NCI-H510A (cell line): ENCODE results near the gene BAHCC1.

Source experiments
- DNase-seq: peaks from one replicate; lab custom pipeline; 2025; lab: John Stamatoyannopoulos, UW

Gene BAHCC1

DNA sequence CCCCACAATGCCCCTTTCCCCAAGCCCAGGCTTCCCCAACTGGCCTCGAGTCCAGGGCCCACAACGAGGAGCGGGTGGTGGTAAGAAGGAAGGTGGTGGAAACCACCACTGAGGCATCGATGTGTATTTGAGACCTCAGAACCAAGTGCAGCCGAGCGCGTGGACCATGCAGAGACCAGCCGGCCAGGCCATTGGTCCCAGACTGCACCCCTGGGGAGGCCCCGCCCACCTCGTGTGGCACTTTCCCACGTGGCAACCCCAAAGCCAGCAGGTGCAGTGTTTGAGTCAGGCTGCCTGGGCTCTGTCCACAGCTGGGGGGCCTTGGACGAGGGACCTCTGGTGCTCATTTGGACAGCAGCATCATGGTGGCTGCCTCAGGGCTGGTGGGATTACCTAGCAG, 28.1 kb upstream of the BAHCC1 start:
- DNase-seq = no peak

DNA sequence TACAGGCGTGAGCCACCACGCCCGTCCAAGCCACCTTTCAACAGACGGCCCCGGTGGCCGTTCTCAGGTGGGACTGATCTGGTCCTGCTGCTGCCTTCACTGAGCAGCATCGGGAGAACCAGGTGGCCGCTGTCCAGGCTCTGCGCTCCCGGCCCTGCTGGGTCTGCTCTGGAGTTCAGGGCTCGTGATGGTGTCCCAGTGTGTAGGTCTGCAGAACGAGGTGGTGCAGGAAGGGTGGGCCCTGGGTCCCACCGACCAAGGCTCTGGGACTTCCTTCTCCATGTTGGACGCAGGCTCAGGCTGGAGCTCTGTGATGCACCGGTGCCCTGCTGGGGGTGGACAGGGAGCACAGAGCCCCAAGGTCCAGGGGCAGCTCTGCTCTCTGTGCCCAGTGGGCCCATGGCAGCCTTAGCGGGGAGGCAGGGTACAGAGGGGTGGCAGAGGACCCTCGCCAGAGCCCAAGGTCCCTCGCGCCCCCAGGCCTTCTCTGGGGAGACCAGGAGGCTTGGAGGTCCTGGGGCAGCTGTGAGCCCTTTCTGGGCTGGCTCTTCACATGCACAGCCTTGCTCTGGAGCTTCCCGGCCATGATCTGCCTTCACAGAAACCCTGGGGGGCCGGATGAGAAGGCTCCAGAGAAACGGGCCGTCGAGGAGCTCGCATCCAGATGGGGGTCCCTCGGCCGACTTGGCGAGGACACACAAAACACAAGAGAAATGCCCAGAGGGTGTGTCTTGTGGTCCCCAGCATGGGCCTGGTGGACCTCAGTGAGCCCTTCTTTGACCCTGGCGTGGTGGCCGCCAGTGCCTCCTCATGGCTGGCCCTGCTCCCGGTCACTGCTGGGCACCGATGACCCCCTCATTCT, 26.9 kb upstream of the BAHCC1 start:
- DNase-seq = no peak

DNA sequence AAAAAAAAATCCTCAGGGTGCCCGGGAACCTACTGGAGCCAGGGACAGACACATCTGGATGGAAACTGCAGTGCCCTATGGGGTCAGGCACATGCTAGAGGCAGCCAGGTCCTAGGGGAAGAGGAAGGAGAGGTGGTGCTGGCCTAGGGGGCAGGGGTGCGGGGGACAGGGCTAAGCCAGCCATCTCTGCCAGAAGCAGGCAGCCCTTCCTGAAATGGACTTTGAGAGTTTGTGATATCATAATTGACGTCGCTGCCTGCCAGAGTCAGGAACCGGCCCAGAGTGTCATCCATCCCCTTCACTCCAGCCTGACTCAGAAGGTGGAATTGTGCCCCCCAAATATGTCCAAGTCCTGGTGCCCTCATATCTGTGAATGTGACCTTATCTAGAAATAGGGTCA, 25.0 kb upstream of the BAHCC1 start:
- no peak for DNase-seq

DNA sequence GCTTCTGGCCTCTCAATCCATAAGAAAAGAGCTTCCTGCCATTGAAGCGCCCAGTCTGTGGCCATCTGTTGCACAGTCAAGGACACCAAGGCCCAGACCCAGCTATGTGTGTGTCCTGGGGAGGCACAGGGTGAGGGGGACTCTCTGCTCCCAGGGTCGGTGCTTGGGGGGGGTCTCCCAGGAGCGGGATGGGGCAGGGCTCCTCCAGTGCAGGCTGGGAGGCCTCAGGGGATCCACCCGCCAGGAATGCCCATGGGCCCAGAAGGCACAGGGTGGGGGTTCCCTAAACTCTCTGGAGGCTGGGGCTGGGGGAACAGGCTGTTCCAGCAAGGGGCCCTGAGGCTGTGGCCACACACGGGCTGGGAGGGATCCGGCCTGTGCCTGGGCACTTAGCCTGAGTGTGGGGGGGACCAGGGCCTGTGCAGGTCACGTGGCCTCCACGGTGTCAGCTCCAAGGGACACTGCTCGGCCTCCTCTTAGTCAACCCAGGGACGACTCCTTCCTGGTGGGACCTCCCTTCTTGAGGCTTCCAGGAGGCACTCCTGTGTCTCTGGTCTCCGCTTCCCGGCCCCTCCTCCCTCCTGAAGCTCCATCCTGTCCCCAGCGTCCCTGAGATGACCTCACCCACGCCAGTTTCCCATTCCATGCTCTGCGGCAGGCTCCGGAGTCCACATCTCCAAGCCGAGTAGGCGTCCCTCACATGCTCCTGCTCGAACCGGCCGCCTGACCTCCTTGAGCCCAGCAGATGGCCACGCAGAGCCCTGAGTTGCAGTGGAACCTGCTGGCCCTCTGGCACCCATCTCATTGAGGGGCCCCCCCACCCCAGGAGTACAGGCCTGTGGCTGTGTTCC, 23.1 kb upstream of the BAHCC1 start:
- DNase-seq = no peak

DNA sequence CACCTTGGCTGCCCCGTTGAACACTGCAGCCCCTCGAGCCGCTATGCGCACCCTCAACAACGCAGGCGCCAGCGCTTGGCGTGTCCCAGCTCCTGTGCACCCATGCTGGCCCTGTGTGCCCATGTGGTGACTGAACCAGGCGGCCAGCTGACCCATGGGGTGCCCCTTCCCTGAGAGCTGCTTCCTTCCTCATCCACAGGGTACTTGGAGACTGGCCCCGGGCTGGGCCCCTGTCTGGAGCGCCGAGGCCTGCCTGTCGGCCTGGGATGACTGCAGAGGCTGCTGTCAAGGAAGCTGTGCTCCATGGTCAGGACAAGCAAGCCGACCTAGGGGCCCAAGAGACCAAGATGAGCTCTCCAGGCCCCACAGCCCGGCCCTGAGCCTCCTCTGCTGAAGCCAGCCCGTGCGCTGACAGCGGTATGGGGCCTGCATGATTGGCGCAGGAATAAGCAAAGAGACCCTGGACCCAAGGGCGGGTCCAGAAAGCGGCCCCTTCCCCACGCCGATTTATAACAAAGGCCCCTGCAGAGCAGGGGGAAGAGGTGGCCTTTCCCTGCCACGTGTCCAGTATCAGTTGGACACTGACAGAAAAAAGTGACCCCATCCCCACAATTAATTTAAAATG, 21.6 kb upstream of the BAHCC1 start:
- DNase-seq = no peak

DNA sequence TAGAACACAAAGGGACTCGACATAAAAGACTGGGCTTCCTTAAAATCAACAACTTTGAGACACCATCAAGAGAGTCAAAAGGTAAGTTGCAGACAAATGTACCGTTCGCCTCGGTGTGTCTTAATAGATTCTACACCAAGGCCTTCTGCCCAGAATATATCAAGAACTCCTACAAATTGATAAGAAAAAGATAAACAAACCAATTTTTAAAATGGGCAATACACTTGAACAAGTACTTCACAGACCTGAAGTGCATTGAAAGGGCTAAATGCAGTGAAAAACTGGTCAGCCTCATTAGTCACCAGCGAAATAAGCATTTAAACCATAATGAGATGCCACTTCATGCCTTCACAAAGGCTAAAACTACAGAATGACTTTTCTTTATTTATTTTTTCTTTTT, 20.4 kb upstream of the BAHCC1 start:
- no peak for DNase-seq

DNA sequence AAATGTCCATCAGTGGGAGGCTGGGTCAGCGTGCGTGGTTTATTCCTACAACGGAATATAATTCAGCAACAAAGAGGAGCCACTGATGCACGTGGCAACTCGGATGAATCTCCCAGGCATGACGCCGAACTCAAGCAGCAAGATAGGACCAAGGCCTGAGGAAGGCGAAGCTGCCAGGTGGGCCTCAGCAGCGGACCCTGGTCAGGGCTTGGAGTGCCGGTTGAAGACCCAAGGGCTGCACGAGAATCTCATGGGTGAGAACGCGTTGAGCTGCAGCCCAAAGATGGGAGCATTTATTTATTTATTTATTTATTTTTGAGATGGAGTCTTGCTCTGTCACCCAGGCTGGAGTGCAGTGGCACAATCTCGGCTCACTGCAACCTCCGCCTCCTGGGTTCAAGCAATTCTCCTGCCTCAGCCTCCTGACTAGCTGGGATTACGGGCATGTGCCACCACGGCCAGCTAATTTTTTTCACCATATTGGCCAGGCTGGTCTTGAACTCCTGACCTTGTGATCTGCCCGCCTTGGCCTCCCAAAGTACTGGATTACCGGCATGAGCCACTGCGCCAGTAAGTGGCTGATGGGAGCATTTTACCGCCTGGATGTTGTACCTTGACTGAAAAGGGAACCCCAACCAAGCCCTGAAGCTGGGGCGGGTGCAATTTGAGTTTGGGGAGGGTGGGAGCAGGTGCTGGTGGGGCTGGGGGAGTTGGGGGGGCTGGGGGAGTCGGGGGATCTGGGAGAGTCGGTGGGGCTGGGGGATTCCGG, 18.1 kb upstream of the BAHCC1 start:
- DNase-seq = no peak

DNA sequence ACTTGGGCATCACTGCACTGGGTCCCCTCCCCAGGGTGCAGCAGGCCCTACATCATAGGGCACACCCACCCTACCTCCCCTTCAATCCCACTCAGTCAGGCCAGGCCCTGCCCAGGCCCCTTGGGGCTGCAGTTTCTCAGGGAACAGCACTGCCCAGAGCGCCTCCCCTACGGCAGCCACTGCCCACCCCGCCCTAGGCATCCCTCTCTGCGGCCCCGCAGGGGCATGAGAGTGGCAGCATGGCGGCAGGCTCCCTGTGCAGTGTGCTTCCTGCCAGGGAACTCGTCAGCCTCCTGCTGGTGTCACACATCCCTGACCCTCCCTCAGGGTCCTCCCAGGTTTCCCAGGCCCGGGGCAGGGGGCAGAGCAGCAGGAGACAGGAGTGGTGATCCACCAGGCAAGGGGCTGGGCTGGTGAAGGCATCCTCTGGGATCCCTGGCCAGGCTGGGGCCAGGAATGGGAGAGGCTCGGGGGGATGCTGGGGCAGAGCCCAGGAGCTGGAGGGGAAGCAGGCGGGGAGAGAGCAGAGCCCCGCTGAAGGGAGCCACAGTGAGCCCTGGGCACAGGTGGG, 16.2 kb upstream of the BAHCC1 start:
- no peak for DNase-seq

DNA sequence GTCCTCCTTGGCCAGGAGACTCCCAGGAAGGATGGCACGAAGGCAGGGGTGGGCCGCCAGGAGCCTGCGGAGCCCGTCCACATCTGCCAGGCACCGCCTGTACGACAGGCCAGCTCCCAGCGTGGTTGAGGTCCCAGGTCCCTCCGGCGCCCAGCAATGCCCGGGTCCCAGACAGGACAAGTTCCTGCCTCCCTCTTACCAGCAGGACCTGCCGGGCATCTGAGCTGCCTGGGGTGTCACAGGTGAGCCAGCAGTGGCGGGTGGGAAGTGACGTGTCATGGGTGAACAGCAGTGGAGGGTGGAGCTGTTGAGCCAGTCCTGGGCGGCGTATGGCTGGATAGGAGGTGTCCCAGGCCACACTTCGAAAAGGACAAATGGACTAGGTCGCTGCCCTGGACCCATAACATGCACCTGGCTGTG, 15.7 kb upstream of the BAHCC1 start:
- DNase-seq = no peak

DNA sequence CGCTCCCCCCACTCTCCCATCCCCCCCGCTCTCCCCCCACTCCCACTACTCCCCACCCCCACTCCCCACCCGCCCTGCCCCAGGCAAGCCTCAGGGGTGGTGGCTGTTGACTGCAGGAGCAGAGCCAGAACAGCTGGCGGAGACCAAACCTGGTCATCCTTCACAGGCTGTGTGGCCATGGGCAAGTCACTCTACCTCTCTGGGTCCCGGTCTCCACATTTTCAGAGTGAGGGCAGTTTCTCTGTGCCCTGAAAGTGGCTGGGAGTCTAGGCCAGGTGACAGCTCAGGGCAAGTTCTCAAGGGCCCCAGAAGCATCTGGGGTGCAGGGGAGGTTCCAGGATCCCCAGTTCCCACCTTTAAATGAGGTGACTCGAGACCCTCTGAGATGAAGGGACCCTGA, 15.1 kb upstream of the BAHCC1 start:
- DNase-seq = no peak

DNA sequence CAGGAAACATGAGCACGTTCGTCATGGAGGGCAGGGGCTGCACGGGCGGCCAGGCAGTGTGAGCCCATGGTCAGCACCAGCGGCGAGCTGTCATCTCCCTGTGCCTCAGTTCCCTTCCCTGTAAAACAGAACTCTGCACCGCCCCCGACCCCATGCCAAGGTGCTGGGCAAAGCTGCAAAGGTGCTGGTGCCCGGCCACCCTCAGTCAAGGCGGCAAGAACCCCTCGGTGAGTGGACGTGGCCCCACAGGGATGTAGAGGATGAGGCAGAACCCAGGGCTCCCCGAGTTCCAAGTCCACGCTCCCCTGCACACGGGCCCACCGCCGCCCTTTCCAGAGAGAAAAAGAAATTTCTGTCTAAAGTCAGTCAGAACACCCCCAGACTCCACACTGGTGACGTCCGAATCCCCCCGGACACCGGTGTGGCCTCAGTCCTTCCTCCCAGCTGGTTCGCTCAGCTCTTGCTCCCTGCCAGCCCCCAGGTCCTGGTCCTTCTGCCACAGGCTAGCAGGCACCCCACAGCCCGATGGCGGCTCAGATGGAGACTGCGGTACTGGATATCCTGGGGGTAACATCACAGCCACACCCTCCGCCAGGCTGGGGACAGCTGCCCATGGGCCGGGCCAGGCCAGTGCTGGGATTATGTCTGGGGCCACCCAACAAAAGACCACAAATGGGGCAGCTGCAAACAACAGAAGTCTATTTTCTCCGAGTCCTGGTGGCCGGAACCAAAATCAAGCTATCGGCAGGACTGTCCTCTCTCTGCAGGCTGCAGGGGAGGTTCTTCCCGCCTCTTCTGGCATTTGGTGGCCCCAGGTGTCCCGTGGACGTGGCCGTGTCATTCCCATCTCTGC, 14.4 kb upstream of the BAHCC1 start:
- DNase-seq = no peak

DNA sequence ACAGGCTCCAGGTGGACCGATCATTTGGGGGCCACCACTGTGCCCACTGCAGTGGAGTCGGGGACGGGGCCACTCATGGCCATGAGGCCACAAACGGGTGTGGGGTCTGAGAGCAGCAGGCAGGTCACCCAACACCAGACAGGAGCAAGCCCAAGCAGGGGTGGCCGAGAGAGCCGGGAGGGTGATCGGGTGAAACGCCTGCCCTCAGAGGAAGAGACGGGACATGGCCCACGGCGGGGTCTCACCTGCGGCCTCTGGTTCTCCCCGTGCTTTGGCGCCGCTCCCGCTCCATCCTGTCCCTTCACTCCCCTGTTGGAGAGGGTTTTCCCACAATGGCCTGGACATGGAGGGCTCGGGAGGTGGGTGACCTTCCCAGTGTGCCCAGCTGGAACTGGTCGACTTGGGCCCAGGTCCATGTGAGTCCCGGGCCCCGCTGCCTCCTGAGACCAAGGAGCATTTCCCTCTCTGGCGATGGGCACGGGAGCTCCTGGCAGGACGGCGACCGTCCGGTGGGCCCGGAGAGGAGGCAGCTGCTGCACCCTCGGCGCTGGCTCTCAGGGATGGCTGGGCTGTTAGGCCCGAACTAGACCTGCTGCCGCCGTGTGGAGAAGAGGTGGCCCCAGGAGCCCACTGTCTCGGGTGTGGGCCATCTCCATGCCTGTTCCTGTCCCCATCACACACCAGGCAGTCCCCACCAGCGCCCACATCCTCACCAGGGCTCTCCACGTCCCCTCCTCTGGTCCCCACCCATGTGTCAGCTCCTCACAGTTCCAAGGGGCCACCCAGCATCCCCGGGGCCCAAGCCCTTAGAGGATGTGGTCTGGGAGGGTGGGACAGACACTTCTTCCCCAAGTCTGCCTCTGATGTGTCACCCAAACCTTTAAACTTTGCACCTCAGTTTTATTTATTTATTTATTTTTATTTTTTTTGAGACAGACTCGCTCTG, 13.4 kb upstream of the BAHCC1 start:
- DNase-seq = no peak

DNA sequence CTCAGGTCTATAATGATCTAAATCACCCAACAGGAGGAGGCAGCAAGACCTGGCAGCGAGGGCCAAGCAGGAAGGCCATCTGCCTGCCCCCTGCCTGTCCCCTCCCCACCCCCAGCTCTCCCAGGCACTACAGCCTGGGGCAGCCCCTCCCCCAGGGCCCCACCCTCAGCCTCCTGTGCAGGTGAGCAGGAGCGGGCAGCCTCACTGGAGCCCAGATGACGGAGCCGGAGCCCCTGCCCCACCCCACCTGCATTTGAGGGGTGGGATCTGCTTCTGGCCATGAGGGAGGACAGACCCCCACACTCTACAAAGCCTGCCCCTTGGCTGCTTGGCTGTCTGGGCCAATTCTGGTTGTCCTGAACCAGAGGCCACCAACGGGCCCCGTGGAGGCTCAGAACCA, 12.4 kb upstream of the BAHCC1 start:
- no peak for DNase-seq

DNA sequence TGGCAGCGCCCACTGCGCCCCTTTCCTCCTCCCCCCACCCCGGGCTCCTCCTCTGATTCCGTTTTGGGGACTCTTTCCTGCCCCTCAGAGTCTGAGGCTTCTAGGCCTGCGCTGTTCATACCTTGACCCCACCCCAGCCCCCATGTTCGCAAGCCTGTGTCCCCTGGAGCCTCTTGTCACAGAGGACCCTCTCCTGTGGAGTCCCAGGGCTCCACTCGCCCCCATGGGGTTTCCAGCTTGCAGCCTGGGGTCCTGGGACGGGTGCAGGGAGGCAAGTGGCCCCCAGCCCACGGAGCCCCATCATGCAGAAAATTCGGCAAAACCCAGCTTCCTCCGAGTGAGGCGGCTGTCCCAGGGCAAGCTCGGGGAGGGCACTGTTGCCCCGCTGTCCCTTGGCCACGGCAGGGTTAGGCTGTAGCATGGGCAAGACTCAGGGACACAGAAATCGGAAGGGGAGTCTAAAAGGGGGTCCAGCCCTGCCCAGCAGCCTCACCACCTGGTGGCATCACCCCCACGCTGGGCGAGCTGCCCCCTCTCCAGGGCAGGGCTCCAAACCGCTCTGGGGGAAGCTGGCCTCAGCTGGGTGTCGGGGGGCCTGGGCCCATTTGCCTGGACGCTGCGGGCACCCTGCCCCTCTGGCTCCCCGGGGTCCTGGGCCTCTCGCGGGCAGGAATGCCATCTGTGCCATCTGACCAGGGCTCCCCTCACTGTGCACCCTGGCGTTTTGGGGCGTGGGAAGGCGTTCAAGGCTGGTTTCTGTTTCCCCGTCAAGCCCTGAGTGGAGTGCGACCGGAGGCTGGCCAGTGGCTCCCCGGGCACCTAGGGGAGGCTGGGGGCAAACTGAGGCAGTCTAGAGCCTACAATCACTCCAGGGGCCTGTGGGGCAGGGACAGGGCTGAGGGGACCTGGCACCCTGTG, 11.5 kb upstream of the BAHCC1 start:
- DNase-seq = no peak

DNA sequence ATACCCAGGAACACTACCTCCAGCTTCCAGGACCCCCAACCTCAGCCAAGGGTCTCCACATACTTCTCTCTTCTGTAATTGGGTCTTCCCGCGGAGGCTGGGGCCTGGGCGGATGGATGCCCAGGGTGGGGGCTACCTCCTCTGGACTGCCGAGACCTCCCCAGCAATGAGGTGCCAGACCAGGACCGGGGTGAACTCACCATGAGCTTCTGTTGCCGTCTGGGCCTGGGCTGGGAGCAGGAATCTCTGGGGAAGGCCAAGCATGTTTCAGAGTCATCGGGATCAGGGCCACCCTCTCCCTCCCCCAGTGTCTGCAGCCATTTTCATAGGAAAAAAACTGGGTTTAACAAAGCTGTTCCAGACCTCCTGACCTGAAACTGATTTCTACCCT, 10.3 kb upstream of the BAHCC1 start:
- DNase-seq = no peak

DNA sequence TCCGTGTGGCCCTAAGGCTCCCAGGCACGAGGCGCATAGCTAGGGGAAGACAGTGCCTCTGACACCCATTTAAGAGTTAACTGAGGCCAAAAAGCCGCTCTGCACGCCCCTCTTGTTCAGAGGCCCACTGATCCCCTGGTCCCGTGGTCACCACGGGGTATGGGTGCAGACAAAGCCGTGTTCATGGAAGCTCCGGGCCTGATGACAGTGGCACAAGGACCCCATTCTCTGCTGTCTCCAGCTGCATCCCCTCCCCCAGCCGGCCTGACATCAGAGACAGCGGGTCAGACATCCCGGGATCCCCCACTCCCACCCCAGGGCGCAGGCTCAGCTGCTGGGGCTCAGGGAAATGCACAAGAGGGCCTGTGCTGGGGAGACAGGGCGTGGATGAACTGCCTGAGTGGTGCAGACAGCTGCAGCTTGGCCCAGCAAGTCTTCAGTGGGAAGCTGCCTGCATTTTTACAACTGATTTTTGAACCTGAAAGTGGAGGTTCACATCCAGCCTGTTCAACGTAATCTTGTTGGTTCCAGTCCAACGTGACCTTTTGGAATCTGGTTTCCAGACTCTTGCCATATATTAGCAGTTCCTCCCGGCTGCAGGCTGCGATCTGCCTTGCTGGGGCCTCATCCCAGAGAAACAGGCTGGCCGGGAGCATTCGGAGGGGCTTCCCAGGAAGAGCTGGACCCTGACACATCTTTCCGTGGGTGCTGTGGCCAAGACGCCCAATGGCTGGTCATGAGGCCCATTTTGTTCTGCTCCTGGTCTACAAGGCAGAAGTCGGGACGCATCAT, 9.7 kb upstream of the BAHCC1 start:
- no peak for DNase-seq

DNA sequence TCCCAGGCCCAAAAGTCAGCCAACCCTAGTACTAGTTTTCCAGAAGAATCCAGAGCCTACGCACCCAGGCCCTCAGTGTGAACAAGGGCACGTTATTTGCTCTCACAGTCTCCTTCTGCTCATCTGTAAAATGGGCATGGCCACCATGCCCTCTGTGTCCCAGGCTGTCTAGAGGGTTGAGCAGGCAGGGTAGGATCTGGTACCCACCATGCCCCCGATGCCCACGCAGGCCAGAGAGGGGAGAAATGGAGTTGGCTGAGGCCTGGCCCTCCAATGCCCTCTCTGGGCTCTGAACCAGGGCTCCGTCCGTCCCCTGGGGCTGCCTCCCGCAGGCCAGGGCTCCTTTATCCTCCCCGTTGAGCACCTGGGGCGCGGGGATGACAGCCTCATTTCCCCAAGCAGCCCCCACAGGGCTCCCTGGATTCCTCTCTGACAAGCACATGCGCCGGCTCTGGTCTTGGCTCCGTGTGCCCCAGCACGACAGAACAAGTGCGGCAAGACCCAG, 9.1 kb upstream of the BAHCC1 start:
- no peak for DNase-seq
